Endothelial cell (in vitro differentiated cells): ENCODE data around the gene SLA2. TPM values are rescaled to one million over a fixed set of nuclear protein-coding genes. Genes with fewer than 3 reads are reported as not detected.
"Not testable (repeated sequence)": the region's sequence is repeated elsewhere in the genome, so short reads cannot be mapped to it uniquely, and the experiment has no call there.

Experiments
- DNase-seq: peaks from one replicate; pipeline ENCODE4 v3.0.0; 2021; ENCODE audit warnings: low spot score
- H3K27ac Mint-ChIP-seq: one replicate; pipeline ENCODE4 v1.8.0; 2021; ENCODE audit warnings: mixed read lengths, inconsistent platforms; ENCODE audit not compliant: unreplicated experiment
- H3K27me3 Mint-ChIP-seq: one replicate; pipeline ENCODE4 v1.8.0; 2021; ENCODE audit warnings: mild to moderate bottlenecking, moderate library complexity, mixed read lengths, inconsistent platforms; ENCODE audit not compliant: unreplicated experiment
- H3K36me3 Mint-ChIP-seq: one replicate; pipeline ENCODE4 v1.8.0; 2021; ENCODE audit warnings: mild to moderate bottlenecking, low read depth, mixed read lengths, inconsistent platforms; ENCODE audit not compliant: unreplicated experiment
- H3K4me1 Mint-ChIP-seq: one replicate; pipeline ENCODE4 v1.8.0; 2021; ENCODE audit warnings: mild to moderate bottlenecking, mixed read lengths, inconsistent platforms; ENCODE audit not compliant: unreplicated experiment
- H3K4me3 Mint-ChIP-seq: one replicate; pipeline ENCODE4 v1.8.0; 2021; ENCODE audit warnings: mild to moderate bottlenecking, mixed read lengths, inconsistent platforms; ENCODE audit not compliant: unreplicated experiment
- H3K9me3 Mint-ChIP-seq: one replicate; pipeline ENCODE4 v1.8.0; 2021; ENCODE audit warnings: mixed read lengths, inconsistent platforms; ENCODE audit not compliant: unreplicated experiment
- CTCF ChIP-seq: fragments of 200-600 bp; sonication (generic); IDR thresholded peaks from one replicate; pipeline ENCODE4 v1.5.0; 2021; ENCODE audit warnings: antibody characterized with exemption; ENCODE audit not compliant: unreplicated experiment
- total RNA-seq: library from RNA; stranded (reverse); fragmentation: NEBNext Ultra II Directional; extraction: Animal tissue kit (Norgen Biotek cat#: 25700); gene quantifications from one replicate; pipeline ENCODE4 v1.2.1, GENCODE V29; 2021; ENCODE audit not compliant: unreplicated experiment

Gene SLA2
- total RNA-seq, 1 donor from 2014 or later = not detected

GRCh38 chr20:36569847-36570429, 76.1 kb downstream of the SLA2 start:
- H3K4me1 Mint-ChIP-seq = peaks cover 20% of the 10 kb centered on the region
- H3K4me3 Mint-ChIP-seq = no peak overlapping the region
- H3K36me3 Mint-ChIP-seq = peaks cover 6% of the 10 kb centered on the region
- no peak for TF ChIP-seq CTCF
- H3K27me3 Mint-ChIP-seq = peaks cover 17% of the 10 kb centered on the region
- no peak for DNase-seq
- no peak overlapping the region for H3K27ac Mint-ChIP-seq
- H3K9me3 Mint-ChIP-seq = no peaks in the 10 kb centered on the region

GRCh38 chr20:36565520-36565919, 80.5 kb downstream of the SLA2 start:
- Mint-ChIP-seq H3K9me3 (no peaks in the 10 kb centered on the region), H3K4me1 (no peaks in the 10 kb centered on the region), H3K4me3 (no peak overlapping the region), H3K36me3 (peaks cover 4% of the 10 kb centered on the region), H3K27me3 (peaks cover 6% of the 10 kb centered on the region), H3K27ac (no peak overlapping the region)
- no peak for TF ChIP-seq CTCF
- no peak for DNase-seq

GRCh38 chr20:36564726-36565121, 81.3 kb downstream of the SLA2 start:
- DNase-seq, H3K27ac Mint-ChIP-seq, H3K27me3 Mint-ChIP-seq, H3K4me1 Mint-ChIP-seq, H3K9me3 Mint-ChIP-seq, H3K36me3 Mint-ChIP-seq: not testable (repeated sequence)
- H3K4me3 Mint-ChIP-seq = peak overlapping the region; percentile 62

GRCh38 chr20:36564078-36564725, 81.8 kb downstream of the SLA2 start:
- DNase-seq, H3K27me3 Mint-ChIP-seq, H3K4me3 Mint-ChIP-seq, H3K27ac Mint-ChIP-seq, H3K4me1 Mint-ChIP-seq, H3K9me3 Mint-ChIP-seq, H3K36me3 Mint-ChIP-seq: not testable (repeated sequence)

GRCh38 chr20:36563374-36563773, 82.6 kb downstream of the SLA2 start:
- H3K27ac Mint-ChIP-seq = no peak overlapping the region

More at GRCh38 chr20:36563374-36563773, 82.6 kb downstream of the SLA2 start:
- Mint-ChIP-seq H3K4me1 (no peaks in the 10 kb centered on the region), H3K4me3 (no peak overlapping the region), H3K36me3 (peaks cover 4% of the 10 kb centered on the region), H3K9me3 (no peaks in the 10 kb centered on the region), H3K27me3 (peaks cover 2% of the 10 kb centered on the region)
- no peak for TF ChIP-seq CTCF
- DNase-seq = no peak
